Rectal smooth muscle tissue (tissue), 1 donor: ENCODE measurements around the gene PRCC.

Experiments used
- H3K27ac ChIP-seq: one replicate; pipeline ENCODE4 v1.7.0; 2013; ENCODE audit warnings: low read depth, low read length, inconsistent platforms
- H3K27me3 ChIP-seq: one replicate; pipeline ENCODE4 v1.7.0; 2013; ENCODE audit warnings: low read length; ENCODE audit not compliant: control insufficient read depth, insufficient read depth
- H3K36me3 ChIP-seq: one replicate; pipeline ENCODE4 v1.7.0; 2013; ENCODE audit warnings: low read length; ENCODE audit not compliant: control insufficient read depth, insufficient read depth
- H3K4me1 ChIP-seq: one replicate; pipeline ENCODE4 v1.7.0; 2013; ENCODE audit warnings: low read length; ENCODE audit not compliant: control insufficient read depth, insufficient read depth
- H3K4me3 ChIP-seq: one replicate; pipeline ENCODE4 v1.7.0; 2013; ENCODE audit warnings: low read length
- H3K9ac ChIP-seq: one replicate; pipeline ENCODE4 v1.7.0; 2013; ENCODE audit warnings: low read length

The PRCC gene

DNA sequence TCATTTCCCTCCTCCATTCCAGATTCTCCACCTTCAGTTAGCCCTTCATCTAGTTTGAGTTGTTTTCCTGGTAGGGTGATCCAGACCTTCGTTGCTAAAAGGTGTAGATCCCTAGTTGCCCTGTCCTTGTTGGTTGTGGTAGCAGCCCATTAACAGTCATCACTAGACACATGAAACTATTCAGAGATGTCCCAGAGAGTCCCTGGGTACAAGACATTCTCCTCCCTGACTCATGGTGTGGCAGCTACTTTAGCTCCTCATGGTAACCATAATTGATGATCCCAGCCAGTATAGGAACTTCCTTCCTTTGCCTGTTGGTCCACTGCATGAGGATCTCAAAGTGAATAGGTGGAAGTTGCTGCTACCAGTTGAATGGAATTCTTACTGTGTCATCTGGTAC is 55.3 kb downstream of the PRCC start:
- H3K4me1 ChIP-seq = no peaks in the 10 kb centered on the region
- H3K4me3 ChIP-seq = no peak overlapping the region
- no peaks in the 10 kb centered on the region for H3K36me3 ChIP-seq
- H3K9ac ChIP-seq = no peak overlapping the region
- H3K27me3 ChIP-seq = no peaks in the 10 kb centered on the region
- H3K27ac ChIP-seq = no peak overlapping the region

DNA sequence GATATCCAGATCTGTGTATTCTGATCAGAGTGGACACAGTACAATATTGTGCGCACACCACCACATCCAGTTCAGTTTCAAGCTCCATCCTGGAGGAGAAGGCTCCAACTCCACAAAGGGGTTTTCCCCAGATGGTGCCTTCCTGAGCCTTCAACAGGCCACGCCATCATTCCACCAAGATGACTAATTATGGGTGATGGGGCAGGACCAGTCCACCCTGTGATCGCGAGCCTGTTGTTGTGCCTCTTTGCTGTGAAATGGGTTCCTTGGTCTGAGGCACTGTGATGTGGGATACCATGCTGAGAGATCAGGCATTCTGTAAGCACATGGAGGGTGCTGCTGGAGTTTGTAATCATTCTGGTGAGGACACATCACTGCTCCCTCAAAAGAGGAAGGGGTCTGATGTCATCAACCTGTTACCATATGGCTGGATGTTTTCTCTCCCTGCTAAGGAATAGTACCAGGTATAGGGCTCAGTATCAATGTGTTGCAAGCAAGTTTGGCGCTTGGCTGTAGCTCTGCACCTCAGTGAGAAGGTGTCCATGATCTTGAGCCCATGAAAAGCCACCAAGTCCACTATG is 56.0 kb downstream of the PRCC start:
- Histone ChIP-seq H3K27ac (no peak overlapping the region), H3K36me3 (no peaks in the 10 kb centered on the region), H3K4me1 (no peaks in the 10 kb centered on the region), H3K9ac (no peak overlapping the region), H3K4me3 (no peak overlapping the region), H3K27me3 (no peaks in the 10 kb centered on the region)

DNA sequence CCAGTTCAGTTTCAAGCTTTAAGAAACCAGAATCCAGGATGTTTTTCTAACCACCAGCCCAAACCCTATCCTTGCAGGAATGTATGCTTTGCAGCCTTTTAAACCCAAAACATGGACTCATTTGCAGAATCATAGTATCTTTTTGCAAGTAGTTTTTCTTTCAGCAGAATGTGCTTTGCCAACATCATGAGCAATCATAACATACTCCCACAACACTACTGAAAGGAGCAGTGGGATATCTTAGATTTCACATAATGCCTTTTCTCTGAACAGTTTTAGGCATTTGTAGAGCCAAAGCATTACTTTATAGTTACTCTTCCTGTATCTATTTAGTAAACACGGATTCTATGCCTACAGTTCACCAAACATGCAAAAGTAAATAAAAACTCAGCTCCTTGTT is 59.3 kb downstream of the PRCC start:
- H3K27me3 ChIP-seq = peaks cover 5% of the 10 kb centered on the region
- H3K36me3 ChIP-seq = no peaks in the 10 kb centered on the region
- H3K4me3 ChIP-seq = no peak overlapping the region
- H3K4me1 ChIP-seq = no peaks in the 10 kb centered on the region
- no peak overlapping the region for H3K9ac ChIP-seq
- no peak overlapping the region for H3K27ac ChIP-seq

GRCh38 chr1:156828400-156829124 is 61.2 kb downstream of the PRCC start:
- Histone ChIP-seq H3K36me3 (no peaks in the 10 kb centered on the region), H3K27ac (no peak overlapping the region), H3K27me3 (peaks cover 5% of the 10 kb centered on the region), H3K9ac (no peak overlapping the region), H3K4me1 (no peaks in the 10 kb centered on the region), H3K4me3 (no peak overlapping the region)

GRCh38 chr1:156832434-156832833 is 65.1 kb downstream of the PRCC start:
- Histone ChIP-seq H3K27me3 (peaks cover 5% of the 10 kb centered on the region), H3K9ac (no peak overlapping the region), H3K4me3 (no peak overlapping the region), H3K36me3 (no peaks in the 10 kb centered on the region), H3K27ac (no peak overlapping the region), H3K4me1 (no peaks in the 10 kb centered on the region)

- Histone ChIP-seq H3K27ac (no peak overlapping the region), H3K9ac (no peak overlapping the region), H3K4me3 (no peak overlapping the region), H3K27me3 (peaks cover 5% of the 10 kb centered on the region), H3K4me1 (no peaks in the 10 kb centered on the region), H3K36me3 (no peaks in the 10 kb centered on the region)
Observed at GRCh38 chr1:156833603-156834002, 66.3 kb downstream of the PRCC start.

- Histone ChIP-seq H3K4me1 (no peaks in the 10 kb centered on the region), H3K4me3 (no peak overlapping the region), H3K27ac (no peak overlapping the region), H3K9ac (no peak overlapping the region), H3K27me3 (peaks cover 7% of the 10 kb centered on the region), H3K36me3 (no peaks in the 10 kb centered on the region)
Observed at GRCh38 chr1:156834322-156834721, 67.0 kb downstream of the PRCC start.

GRCh38 chr1:156836041-156836654 is 68.8 kb downstream of the PRCC start:
- Histone ChIP-seq H3K9ac (no peak overlapping the region), H3K4me1 (no peaks in the 10 kb centered on the region), H3K27me3 (peaks cover 5% of the 10 kb centered on the region), H3K27ac (no peak overlapping the region), H3K36me3 (no peaks in the 10 kb centered on the region), H3K4me3 (no peak overlapping the region)

DNA sequence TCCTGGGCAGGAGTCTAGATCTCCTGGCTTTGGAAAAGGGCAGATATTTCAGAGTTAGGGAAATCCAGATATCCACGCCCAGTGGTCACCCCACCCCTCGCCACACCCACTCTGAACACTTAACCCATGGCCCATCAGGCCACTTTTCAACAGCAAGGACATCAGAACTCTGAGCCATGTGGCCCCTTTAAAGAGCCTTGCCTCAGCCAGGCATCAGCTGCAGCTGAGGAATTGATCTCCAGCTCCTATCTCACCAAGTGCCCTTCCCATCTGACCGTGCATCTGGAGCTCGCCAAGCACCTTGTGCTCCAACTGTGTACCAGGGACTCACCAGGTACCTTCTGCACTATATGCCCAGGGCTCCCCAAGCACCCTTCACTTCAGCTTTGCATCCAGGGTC is 69.6 kb downstream of the PRCC start:
- H3K27ac ChIP-seq = no peak overlapping the region
- no peaks in the 10 kb centered on the region for H3K4me1 ChIP-seq
- peaks cover 3% of the 10 kb centered on the region for H3K27me3 ChIP-seq
- no peak overlapping the region for H3K4me3 ChIP-seq
- no peaks in the 10 kb centered on the region for H3K36me3 ChIP-seq
- H3K9ac ChIP-seq = no peak overlapping the region

- no peaks in the 10 kb centered on the region for H3K4me1 ChIP-seq
- peaks cover 8% of the 10 kb centered on the region for H3K27me3 ChIP-seq
- H3K9ac ChIP-seq = no peak overlapping the region
Observed at GRCh38 chr1:156838972-156839371, 71.6 kb downstream of the PRCC start.

GRCh38 chr1:156839426-156840109 is 72.2 kb downstream of the PRCC start:
- Histone ChIP-seq H3K27me3 (peaks cover 11% of the 10 kb centered on the region), H3K9ac (no peak overlapping the region), H3K36me3 (no peaks in the 10 kb centered on the region), H3K4me1 (no peaks in the 10 kb centered on the region), H3K4me3 (no peak overlapping the region), H3K27ac (no peak overlapping the region)

More at GRCh38 chr1:156838972-156839371, 71.6 kb downstream of the PRCC start:
- Histone ChIP-seq H3K4me3 (no peak overlapping the region), H3K36me3 (no peaks in the 10 kb centered on the region), H3K27ac (no peak overlapping the region)

DNA sequence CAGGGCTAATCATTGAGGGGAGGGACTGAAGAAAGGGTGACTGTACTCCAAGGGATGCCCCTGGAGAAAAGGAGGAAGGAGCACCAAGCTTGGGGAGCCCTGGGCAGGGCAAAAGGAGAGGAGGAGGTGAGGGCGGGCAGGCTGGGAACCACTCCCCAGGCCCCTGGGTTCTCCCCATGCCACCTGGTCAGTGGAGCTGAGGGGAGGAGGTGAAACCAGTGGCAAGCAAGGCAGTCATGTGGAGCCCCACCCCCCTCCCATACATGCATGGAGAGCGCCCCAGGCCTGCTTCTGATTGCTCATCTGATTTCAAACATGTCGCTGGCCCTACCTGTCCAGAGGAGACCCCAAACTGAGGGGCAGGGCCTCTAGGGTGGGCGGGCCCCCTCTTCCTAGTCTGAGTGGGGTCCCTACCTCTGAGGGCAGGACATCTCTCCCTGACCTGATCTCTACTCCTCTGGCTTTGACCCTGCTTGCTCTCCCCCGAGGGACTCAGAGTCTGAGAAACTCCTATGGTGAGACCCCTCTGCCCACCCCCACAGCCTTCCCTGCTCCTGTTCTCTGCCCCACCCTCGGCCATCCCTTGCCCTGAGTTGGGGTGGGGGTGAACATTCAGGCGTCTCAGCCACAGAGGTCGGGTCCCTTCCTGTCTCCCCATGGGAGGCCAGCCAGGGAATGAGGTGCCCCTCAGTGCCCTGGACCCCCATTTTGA is 73.0 kb downstream of the PRCC start:
- H3K36me3 ChIP-seq = no peaks in the 10 kb centered on the region
- H3K4me3 ChIP-seq = no peak overlapping the region
- H3K27ac ChIP-seq = no peak overlapping the region
- H3K4me1 ChIP-seq = no peaks in the 10 kb centered on the region
- H3K9ac ChIP-seq = no peak overlapping the region
- peaks cover 12% of the 10 kb centered on the region for H3K27me3 ChIP-seq
